ENCODE measurements around the gene IRF9.

The IRF9 gene

GRCh38 chr14:24130717-24131548, 30.1 kb upstream of the IRF9 start:
- DNase-seq = no peak

GRCh38 chr14:24131549-24131966, 29.5 kb upstream of the IRF9 start:
- no peak for DNase-seq

DNA sequence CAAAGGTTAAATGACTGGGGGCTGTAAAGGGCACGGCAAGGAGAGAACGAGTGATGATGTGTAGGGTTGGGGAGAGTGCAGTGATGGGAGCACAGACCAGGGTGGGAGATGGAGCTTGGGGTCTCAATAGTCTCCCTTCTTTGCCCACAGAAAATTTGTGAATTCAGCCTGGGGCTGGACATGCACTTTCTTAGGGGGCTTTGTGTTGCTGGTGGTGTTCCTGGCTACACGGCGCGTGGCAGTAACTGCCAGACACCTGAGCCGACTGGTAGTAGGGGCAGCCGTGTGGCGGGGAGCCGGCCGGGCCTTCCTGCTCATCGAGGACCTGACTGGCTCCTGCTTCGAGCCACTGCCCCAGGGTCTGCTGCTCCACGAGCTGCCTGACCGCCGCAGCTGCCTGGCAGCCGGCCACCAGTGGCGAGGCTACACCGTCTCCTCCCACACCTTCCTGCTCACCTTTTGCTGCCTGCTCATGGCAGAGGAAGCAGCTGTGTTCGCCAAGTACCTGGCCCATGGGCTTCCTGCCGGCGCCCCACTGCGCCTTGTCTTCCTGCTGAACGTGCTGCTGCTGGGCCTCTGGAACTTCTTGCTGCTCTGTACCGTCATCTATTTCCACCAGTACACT, 28.9 kb upstream of the IRF9 start:
- no peak for DNase-seq

DNA sequence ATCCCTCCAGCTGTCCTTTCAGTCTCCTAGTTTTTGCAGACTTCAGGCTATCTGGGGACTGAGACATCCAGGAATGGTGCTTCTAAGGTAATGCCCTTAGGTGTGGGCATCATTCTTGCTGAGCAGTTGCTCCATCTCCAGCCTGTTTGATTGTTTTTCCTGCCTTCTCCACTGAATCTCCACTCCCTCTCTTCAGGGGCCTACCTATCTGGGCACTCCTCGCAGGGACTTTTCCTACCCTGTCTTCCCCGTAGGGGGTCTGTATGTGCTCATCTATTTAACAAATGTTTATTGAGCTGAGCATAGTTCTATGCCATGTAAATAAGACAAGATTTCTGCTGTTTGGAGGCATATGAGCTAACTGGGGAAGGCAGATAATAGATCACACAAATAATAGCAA, 28.1 kb upstream of the IRF9 start:
- no peak for DNase-seq

DNA sequence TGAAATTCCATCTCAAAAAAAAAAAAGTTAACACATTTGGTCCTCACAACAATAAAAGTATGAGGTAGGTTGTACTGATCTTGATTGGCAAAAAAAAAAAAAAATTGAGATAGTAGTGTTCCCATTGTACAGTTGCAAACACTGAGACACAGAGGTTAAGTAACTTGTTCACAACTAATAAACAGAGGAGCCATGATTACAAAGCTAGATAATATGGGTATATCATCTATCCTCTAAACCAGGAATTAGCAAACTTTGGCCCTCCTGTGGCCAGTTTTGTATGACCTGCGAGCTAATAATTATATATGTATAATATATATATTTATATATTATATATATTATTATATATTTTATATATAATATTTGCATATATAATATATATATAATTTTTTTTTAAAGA, 27.3 kb upstream of the IRF9 start:
- no peak for DNase-seq

GRCh38 chr14:24135584-24135833, 25.6 kb upstream of the IRF9 start:
- DNase-seq = peak in 2 of 56 donors; percentile 44 to 49

- peak; percentile 48 to 95 (median 89) for DNase-seq
Observed at GRCh38 chr14:24135834-24136683, 25.0 kb upstream of the IRF9 start, which contains the start of gene PSME1. Gene PSME1 (plus strand): TSS chr14:24136194. CDS start chr14:24136263, 69 bp downstream.

- no peak for DNase-seq
Observed at GRCh38 chr14:24136684-24137528, 24.2 kb upstream of the IRF9 start.

- no peak for DNase-seq
Observed at GRCh38 chr14:24137529-24138395, 23.3 kb upstream of the IRF9 start.

DNA sequence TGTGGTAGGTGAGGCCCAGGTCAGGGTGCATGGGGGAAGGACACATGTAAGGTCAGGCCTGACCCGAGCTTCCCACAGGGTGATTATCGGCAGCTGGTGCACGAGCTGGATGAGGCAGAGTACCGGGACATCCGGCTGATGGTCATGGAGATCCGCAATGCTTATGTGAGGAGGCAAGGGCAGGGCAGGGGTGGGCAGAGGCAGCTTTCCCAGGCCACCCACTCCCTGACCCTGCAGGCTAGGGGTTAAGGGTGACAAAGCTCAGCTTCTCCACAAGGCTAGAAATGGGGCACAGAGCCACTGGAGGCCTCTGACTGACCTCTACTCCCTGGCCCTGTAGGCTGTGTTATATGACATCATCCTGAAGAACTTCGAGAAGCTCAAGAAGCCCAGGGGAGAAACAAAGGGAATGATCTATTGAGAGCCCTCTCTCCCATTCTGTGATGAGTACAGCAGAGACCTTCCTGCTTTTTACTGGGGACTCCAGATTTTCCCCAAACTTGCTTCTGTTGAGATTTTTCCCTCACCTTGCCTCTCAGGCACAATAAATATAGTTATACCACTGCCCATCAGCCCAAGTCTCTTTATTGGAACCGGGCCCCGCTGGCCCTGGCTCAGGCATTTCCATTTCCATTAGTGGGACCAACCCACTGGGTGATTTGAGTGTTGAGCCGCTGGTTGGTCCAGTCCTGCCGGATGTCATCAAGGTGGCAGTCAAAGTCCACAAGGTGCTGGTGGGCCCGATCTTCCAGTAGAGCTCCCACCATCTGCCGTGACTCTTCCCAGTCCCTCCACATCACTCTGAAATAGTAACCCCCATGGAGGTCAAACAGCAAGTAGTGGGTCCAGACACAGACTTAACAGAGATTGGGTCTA, 22.4 kb upstream of the IRF9 start:
- no peak for DNase-seq

DNA sequence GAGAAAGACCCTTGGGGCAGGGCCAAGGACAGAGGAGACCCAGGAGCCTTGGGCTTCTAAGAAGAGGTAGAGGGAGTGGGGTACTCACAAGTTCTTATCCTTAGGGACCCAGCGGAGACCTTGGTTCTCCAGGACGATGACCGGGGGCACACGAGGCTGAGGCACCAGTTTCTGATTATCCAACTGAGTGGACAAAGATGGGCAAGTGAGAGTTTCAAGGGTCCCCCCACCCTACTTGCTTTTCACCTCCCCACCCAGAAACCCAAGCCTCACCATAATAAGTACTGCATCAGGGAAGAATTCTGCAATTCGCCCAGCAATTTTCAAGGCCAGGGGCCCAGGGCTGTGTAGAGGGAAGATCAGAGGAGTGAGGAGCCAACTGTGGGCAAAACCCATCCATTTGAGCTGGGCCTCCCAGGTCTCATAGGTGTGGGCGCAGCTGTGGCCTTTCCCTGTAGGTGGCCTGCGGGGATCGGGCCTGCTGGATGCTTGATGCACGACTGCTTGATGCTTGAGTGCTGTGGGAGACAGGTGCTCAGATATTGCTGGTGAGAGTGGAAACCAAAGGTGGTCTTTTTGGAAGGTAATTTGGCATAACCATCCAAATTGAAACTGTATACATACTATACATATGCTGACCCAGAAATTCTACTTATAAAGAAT, 21.7 kb upstream of the IRF9 start:
- DNase-seq = no peak

DNA sequence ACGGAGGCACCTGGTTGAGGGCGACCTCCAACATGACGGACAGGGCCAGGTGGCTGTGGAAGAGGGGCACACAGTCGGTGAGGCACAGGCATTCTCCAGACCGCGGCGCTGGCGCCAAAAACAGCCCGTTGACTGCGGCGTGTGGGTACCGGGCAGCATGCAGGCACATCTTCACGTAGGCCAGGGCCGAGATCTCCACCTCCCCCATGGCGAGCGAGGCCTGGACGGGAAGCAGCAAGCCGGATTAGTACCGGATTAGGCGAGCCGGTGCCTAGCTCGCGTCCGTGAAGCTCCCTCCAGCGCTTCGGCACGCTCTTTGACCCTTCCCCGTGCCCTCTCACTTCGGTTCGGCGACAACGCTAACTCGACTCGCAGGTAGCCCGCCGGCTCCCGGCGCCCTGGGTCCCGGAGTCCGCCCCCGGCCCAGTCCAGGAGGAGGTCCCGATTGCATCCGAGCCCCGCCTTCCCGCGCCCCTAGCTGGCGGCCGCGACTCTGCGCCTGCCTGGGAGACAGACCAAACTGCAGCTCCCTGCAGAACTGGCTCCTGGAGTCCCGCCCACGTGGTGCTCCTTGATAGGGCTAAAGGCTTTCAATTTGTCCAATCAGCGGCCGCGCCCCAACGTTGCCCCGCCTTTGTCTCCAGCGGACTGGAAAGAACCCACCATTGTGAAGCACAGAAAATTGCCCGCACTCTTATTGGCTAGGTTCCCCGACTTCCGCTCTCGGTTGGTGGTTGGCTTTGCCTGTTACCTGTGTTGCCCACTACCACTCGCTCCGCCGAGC, 19.8 kb upstream of the IRF9 start, which contains the start of gene EMC9:
TSS of gene EMC9 (minus strand) at position 495 of the 784 bp plus-strand sequence. CDS start at position 208, 287 bp downstream.
- peak; percentile 90 to 100 (median 99) for DNase-seq

DNA sequence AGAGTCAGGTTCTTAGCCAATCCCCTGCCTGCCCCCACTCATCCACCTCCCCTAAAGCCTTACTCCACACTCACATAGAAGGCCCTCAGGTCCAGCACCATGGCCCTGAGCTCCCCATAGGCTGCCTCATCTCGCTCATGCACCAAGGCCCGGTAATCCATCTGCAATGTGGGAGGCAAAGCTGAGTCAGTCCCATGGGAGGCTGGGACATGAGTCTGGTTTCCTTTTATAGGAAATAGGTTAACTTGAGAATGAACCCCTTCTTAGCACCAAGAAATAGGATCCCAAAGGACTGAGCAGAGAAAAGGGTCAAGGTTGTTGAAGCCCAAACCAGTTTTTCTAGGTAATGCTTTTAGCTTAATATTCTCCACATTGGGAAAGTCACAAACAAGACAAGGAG, 17.6 kb upstream of the IRF9 start:
- DNase-seq = no peak

GRCh38 chr14:24144451-24144850, 16.6 kb upstream of the IRF9 start:
- no peak for DNase-seq

GRCh38 chr14:24145219-24145618, 15.8 kb upstream of the IRF9 start:
- DNase-seq = no peak

DNA sequence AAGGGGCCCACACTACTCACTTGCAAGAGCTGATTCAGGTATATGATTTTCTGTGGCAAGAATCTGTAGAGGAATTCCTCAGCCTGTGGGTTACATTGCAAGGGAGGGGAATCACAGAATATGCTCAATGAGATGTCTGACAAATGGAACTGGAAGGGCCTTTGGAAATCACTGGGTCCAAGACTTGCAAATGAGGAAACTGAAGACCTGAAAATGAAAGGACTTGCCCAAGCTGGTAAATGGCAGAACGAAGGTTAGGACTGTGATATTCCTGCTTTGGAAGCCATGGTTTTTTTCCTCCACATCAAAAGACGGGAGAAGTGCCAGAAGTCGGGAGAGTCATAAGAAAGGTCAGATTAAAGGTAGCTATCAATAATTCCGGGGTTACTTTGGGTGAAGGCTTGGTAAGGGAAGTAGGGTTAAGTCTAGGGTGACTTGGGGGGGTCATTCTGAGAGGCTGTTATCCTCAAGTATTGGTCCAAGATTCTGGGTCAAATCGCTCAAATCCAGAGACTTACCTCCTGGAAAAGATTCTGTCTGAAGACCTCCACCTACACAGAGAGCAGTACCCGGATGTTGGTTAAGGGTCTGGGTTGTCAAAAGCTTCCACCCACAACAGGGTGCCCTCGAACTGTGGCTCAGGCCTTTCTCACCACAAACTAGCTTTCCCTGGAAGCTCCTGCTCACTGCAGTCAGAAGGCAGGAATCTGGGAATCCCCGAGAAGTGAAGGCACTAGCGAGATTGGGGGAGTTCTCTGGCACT, 15.2 kb upstream of the IRF9 start:
- no peak for DNase-seq

DNA sequence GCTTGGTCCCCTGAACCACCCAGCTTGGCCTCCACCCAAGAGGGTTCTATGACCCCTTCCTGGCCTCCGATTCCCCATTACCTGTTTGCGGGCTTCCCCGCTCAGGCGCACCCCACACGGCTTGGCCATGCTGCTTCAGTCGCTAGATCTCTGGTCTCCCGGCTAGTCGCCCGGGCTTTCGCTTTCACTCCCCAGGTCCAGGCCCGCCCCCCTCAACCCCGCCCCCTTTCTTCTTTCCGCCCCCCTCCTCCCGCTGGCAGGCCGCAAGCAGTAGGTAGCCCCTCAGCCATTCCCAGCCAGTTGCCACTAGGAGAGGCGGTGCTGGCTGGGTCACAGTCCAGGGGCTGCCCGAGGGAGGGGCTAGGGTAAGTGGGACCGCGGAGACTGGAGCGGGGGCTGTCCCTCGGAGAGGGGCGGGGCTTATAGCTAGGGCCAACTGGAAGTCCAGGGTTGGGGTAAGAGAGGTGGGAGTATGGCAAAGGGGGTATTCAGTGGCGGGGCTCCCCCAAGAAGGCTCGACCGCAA, 14.6 kb upstream of the IRF9 start, which contains the start of gene PSME2:
TSS of gene PSME2 (minus strand) at position 158 of the 525 bp plus-strand sequence. CDS start at position 129, 29 bp downstream.
- DNase-seq = peak; percentile 48 to 91 (median 79)
